ENCODE measurements around the gene MLYCD.

Gene MLYCD

DNA sequence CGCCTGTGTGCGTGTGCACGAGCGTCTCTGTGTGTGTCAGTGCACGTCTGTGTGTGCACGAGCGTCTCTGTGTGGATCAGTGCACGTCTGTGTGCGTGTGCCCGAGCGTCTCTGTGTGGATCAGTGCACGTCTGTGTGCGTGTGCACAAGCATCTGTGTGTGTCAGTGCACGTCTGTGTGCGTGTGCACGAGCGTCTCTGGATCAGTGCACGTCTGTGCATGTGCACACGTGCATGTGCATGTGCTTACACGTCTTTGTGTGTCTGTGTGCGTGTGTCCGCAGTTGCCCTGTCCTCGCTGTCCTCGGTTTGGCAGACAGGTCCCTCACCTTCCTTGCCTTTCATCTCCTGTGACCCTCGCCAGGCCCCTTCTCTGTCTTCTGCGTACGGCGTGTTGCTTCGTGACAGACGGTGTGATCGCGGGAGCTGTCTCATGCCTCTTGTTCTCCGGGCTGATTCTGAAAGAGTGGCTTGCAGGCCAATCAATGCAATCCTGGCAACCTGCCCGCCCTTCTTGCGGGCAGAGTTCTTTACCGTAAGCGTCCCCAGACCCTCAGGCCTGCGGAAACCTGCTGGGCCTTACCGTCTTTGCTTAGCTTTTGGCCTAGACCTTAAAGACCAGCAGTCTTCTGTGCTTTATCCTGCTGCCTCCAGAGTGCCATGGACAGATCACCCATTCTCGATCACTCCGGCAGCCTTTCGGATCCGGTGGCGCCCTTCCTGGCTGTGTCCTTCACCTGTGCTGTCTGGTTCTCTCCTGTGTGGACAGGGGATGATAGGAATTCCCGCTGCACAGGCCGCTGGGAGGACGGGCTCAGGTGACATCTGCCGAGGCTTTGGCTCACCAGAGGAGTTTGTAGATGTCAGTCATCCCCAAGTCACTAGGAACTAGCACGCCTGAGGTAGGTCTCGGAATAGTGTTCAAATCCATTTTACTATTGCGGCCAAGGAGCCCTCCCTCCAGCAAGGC lies 18.5 kb downstream of the MLYCD start:
- Histone ChIP-seq H3K79me2 (ENCODE audit: insufficient read depth, low read depth) (no peaks in the 10 kb centered on the region), H3K4me2 (no peak overlapping the region), H2AFZ (ENCODE audit: low read depth) (no peak overlapping the region), H3K9ac (no peak overlapping the region), H3K36me3 (ENCODE audit: insufficient read depth) (no peaks in the 10 kb centered on the region), H3K4me1 (ENCODE audit: low read depth, poor library complexity, severe bottlenecking) (no peaks in the 10 kb centered on the region), H3K27ac (no peak overlapping the region), H3K27me3 (ENCODE audit: insufficient read depth, low read depth) (no peaks in the 10 kb centered on the region), H3K4me3 (IDR thresholded peaks at IDR 0.05; ENCODE audit: insufficient read depth, low read depth, low read length) (no peak overlapping the region), H4K20me1 (ENCODE audit: insufficient read depth) (no peaks in the 10 kb centered on the region)
- TF ChIP-seq, protein P1, sequence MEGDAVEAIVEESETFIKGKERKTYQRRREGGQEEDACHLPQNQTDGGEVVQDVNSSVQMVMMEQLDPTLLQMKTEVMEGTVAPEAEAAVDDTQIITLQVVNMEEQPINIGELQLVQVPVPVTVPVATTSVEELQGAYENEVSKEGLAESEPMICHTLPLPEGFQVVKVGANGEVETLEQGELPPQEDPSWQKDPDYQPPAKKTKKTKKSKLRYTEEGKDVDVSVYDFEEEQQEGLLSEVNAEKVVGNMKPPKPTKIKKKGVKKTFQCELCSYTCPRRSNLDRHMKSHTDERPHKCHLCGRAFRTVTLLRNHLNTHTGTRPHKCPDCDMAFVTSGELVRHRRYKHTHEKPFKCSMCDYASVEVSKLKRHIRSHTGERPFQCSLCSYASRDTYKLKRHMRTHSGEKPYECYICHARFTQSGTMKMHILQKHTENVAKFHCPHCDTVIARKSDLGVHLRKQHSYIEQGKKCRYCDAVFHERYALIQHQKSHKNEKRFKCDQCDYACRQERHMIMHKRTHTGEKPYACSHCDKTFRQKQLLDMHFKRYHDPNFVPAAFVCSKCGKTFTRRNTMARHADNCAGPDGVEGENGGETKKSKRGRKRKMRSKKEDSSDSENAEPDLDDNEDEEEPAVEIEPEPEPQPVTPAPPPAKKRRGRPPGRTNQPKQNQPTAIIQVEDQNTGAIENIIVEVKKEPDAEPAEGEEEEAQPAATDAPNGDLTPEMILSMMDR (conservative IDR thresholded peaks at IDR 0.05; ENCODE audit: low read depth, low read length): no peak

DNA sequence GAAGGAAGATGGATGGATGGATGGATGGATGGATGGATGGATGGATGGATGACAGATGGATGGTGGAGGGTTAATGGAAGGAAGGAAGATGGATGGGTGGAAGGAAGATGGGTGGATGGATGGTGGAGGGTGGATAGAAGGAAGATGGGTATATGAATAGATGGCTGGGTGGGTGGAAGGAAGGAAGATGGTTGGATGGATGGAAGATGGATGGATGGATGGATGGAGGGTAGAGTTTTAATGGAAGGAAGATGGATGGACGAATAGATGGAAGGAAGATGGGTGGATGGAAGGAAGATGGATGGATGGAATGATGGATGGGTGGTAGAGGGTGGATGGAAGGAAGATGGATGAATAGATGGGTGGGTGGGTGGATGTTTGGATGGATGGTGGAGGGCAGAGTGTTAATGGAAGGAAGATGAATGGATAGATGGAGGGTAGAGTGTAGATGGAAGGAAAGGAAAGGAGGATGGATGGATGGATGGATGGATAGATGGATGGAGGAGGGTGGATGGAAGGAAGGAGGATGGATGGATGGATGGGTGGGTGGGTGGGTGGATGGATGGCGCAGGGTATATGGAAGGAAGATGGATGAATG lies 22.1 kb downstream of the MLYCD start:
- H3K36me3 ChIP-seq (ENCODE audit: insufficient read depth): no peaks in the 10 kb centered on the region
- H2AFZ ChIP-seq (ENCODE audit: low read depth): no peak overlapping the region
- H3K4me1 ChIP-seq (ENCODE audit: low read depth, poor library complexity, severe bottlenecking): no peaks in the 10 kb centered on the region
- TF ChIP-seq, protein P1 (conservative IDR thresholded peaks at IDR 0.05; ENCODE audit: low read depth, low read length): no peak
- H4K20me1 ChIP-seq (ENCODE audit: insufficient read depth): no peaks in the 10 kb centered on the region
- H3K9ac ChIP-seq: no peak overlapping the region
- H3K27me3 ChIP-seq (ENCODE audit: insufficient read depth, low read depth): no peaks in the 10 kb centered on the region
- no peaks in the 10 kb centered on the region for H3K79me2 ChIP-seq (ENCODE audit: insufficient read depth, low read depth)
- no peak overlapping the region for H3K4me2 ChIP-seq
- no peak overlapping the region for H3K4me3 ChIP-seq (IDR thresholded peaks at IDR 0.05; ENCODE audit: insufficient read depth, low read depth, low read length)
- H3K27ac ChIP-seq: no peak overlapping the region

DNA sequence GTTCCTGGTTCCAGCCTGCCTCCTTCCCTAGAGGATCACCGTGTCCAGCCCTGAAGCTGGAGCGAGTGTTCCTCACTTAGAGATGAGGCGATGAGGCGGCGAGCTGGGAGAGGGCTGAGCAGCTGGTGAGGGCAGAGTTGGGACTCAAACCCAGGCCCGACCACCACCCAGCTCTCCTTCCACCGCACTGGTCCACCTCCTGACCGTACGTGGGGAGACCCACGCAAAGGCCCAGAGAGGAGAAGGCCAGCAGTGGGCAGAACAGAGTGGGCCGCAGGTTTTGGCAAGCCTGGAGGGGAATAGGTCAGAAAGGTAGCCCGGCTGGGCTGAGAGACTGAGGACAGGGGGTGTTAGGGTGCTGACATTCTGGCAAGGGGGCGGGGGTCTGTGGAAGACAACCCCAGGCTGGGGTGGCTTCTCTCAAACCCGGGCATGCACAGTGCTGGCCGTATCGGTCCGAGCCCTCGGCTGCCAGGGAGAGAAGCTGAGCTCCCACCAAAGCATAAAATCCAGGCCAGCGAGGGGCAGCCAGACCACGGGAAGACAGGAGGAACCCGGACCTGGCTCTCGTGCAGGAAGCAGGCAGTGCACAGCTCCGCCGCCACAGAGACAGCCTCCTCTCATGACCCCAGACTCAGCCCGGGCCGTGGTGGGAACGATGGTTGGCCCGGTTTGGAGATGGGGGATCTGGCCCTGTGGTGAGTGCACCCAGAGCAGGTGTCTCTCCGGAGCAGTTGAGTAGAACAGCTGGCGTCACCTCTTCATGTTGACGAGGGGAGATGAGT lies 24.9 kb downstream of the MLYCD start:
- Histone ChIP-seq H3K27me3 (ENCODE audit: insufficient read depth, low read depth) (no peaks in the 10 kb centered on the region), H2AFZ (ENCODE audit: low read depth) (no peak overlapping the region), H3K9ac (no peak overlapping the region), H3K36me3 (ENCODE audit: insufficient read depth) (no peaks in the 10 kb centered on the region), H3K27ac (no peak overlapping the region), H3K4me1 (ENCODE audit: low read depth, poor library complexity, severe bottlenecking) (no peaks in the 10 kb centered on the region), H3K4me2 (no peak overlapping the region), H3K79me2 (ENCODE audit: insufficient read depth, low read depth) (no peaks in the 10 kb centered on the region), H3K4me3 (IDR thresholded peaks at IDR 0.05; ENCODE audit: insufficient read depth, low read depth, low read length) (no peak overlapping the region), H4K20me1 (ENCODE audit: insufficient read depth) (no peaks in the 10 kb centered on the region)
- TF ChIP-seq, protein P1 (conservative IDR thresholded peaks at IDR 0.05; ENCODE audit: low read depth, low read length): no peak

DNA sequence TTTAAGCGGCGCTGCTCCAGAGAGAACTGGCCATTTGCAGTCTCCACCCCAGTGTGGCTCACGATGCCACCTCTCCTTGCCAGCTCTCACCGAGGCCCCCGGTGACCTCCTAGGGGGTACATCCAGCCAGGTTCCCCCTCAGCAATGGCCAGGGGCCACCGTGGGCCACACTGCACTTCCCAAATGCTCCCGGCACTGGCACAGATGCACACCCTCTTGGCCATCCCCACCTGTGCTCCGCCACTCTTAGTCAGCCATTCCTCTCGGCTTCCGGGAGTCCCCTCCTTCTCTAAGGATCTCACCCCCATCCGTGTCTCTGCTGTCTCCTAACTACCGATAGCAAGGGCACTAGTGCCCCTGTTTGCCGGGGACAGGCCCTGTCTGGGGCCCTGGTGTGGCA lies 25.8 kb downstream of the MLYCD start:
- Histone ChIP-seq H3K79me2 (ENCODE audit: insufficient read depth, low read depth) (no peaks in the 10 kb centered on the region), H3K4me2 (no peak overlapping the region), H3K36me3 (ENCODE audit: insufficient read depth) (no peaks in the 10 kb centered on the region), H4K20me1 (ENCODE audit: insufficient read depth) (no peaks in the 10 kb centered on the region), H3K27ac (no peak overlapping the region), H2AFZ (ENCODE audit: low read depth) (no peak overlapping the region), H3K9ac (no peak overlapping the region), H3K4me3 (IDR thresholded peaks at IDR 0.05; ENCODE audit: insufficient read depth, low read depth, low read length) (no peak overlapping the region), H3K4me1 (ENCODE audit: low read depth, poor library complexity, severe bottlenecking) (no peaks in the 10 kb centered on the region), H3K27me3 (ENCODE audit: insufficient read depth, low read depth) (no peaks in the 10 kb centered on the region)
- TF ChIP-seq, protein P1 (conservative IDR thresholded peaks at IDR 0.05; ENCODE audit: low read depth, low read length): no peak

Data from KMS-11 (cell line).